Gastrocnemius medialis (tissue), 4 donors: ENCODE data around the gene ZXDC. TPM values are rescaled to one million over a fixed set of nuclear protein-coding genes. Genes with fewer than 3 reads are reported as not detected.

Experiments
- ATAC-seq, 2 donors: fragments of 150-250 bp; one replicate each; pipeline ENCODE4 v1.9.1; 2016
- DNase-seq, 2 donors: peaks; one replicate each; pipeline ENCODE4 v3.0.0-alpha.2; 2019
- H3K27ac ChIP-seq, 4 donors: fragments of 200-600 bp; sonication (generic); 1 replicate in 1 of 4; 2 replicates in 3 of 4; pipeline ENCODE4 v1.5.1; 2016 to 2018; ENCODE audit warnings: mild to moderate bottlenecking in 2 of 4, moderate library complexity in 1 of 4
- H3K27me3 ChIP-seq, 3 donors: fragments of 200-600 bp; sonication (generic) in 2 of 3; 1 replicate in 1 of 3; 2 replicates in 2 of 3; pipeline versions ENCODE4 v1.5.1 to v1.6.0; 2016 to 2019; ENCODE audit warnings: mild to moderate bottlenecking in 1 of 3, moderate library complexity in 1 of 3
- H3K36me3 ChIP-seq, 2 donors: fragments of 200-600 bp; sonication (generic) in 1 of 2; one replicate each; pipeline ENCODE4 v1.5.1; 2017 to 2018
- H3K4me1 ChIP-seq, 2 donors: fragments of 200-600 bp; sonication (generic) in 1 of 2; one replicate each; pipeline ENCODE4 v1.5.1; 2016 to 2017; ENCODE audit warnings: mild to moderate bottlenecking in 2 of 2
- H3K4me3 ChIP-seq, 4 donors: fragments of 200-600 bp; sonication (generic) in 3 of 4; 1 replicate in 1 of 4; 2 replicates in 3 of 4; pipeline ENCODE4 v1.5.1; 2016 to 2019; ENCODE audit warnings: mild to moderate bottlenecking in 2 of 4
- H3K9me3 ChIP-seq, 3 donors: fragments of 200-600 bp; sonication (generic) in 2 of 3; 1 replicate in 1 of 3; 2 replicates in 2 of 3; pipeline ENCODE4 v1.5.1; 2016 to 2019
- POLR2A ChIP-seq, 2 donors: fragments of 450-650 bp; IDR thresholded peaks; one replicate each; pipeline ENCODE4 v1.6.1; 2017; ENCODE audit warnings: antibody characterized with exemption in 2 of 2, mild to moderate bottlenecking in 2 of 2, moderate library complexity in 2 of 2
- in situ Hi-C, 4 donors: fragments of 200-750 bp; cut with MboI; loops; one replicate each; pipeline versions ENCODE4 v1.15.0 to v1.8.0; 2017; ENCODE audit warnings: low sequenced_read_pairs in 4 of 4
- intact Hi-C: fragments of 100-400 bp; cut with DNase I; formaldehyde crosslinking; loops from one replicate; pipeline ENCODE4 v1.15.1; 2023; ENCODE audit warnings: low total_unique reads
- total RNA-seq, 4 donors: library from RNA; depleted of rRNA; stranded (reverse); fragments of >200 nt; gene quantifications; one replicate each; pipeline versions ENCODE4 v1.1.0 to v1.2.3, GENCODE V29; 2016
- TF ChIP-seq, protein P1 (sequence below), 5 experiments: fragments of 450-650 bp in 3 of 5; fragments of 200-600 bp in 2 of 5; sonication (generic) in 2 of 5; IDR thresholded peaks in 4 of 5; conservative IDR thresholded peaks in 1 of 5; 1 replicate in 4 of 5; 2 replicates in 1 of 5; pipeline ENCODE4 v1.5.1; 2016 to 2019; ENCODE audit warnings: antibody characterized with exemption in 5 of 5, mild to moderate bottlenecking in 3 of 5, moderate library complexity in 3 of 5

ZXDC gene
- total RNA-seq, 4 donors from 2014 or later, result 40.9 to 54.2 (median 45.4) TPM

DNA sequence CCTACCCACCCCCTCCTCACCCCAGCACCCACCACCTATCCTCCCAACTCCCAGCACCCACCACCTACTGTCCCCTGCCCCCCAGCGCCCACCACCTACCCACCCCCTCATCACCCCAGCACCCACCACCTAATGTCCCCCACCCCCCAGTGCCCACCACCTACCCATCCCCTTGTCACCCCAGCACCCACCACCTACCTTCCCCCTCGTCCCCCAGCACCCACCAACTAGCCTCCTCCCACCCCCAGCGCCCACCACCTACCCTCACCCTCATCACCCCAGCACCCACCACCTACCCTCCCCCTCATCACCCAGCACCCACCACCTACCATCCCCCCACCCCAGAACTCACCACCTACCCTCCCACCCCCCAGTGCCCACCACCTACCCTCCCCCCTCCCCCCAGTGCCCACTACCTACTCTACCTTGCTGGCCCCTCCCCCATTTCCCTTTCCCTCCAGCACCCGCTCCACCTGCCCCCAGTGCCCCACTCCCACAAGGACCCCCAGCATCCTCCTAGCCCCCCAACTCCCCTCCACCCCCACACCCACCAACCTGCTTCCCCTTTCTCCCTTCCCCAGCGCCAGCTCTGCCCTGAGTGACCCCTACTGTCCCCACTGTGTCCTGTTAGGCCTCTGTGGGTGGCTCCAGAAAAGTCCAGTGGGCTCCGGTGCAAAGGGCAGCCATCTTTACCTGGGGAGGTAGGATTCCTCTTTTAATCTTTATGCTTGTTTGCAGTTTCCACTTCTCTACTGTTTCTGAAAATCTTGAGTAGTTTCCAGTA lies 40.7 kb upstream of the ZXDC start:
- Histone ChIP-seq H3K4me3 (no peak overlapping the region), H3K27me3 (no peaks in the 10 kb centered on the region), H3K27ac (no peak overlapping the region), H3K36me3 (no peaks in the 10 kb centered on the region), H3K9me3 (no peaks in the 10 kb centered on the region), H3K4me1 (peaks cover 0 to 6% of the 10 kb centered on the region in 2 donors)
- TF ChIP-seq, protein P1, sequence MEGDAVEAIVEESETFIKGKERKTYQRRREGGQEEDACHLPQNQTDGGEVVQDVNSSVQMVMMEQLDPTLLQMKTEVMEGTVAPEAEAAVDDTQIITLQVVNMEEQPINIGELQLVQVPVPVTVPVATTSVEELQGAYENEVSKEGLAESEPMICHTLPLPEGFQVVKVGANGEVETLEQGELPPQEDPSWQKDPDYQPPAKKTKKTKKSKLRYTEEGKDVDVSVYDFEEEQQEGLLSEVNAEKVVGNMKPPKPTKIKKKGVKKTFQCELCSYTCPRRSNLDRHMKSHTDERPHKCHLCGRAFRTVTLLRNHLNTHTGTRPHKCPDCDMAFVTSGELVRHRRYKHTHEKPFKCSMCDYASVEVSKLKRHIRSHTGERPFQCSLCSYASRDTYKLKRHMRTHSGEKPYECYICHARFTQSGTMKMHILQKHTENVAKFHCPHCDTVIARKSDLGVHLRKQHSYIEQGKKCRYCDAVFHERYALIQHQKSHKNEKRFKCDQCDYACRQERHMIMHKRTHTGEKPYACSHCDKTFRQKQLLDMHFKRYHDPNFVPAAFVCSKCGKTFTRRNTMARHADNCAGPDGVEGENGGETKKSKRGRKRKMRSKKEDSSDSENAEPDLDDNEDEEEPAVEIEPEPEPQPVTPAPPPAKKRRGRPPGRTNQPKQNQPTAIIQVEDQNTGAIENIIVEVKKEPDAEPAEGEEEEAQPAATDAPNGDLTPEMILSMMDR (IDR thresholded peaks at IDR 0.05 in 4 of 5, conservative IDR thresholded peaks at IDR 0.05 in 1 of 5), result no peak
- TF ChIP-seq POLR2A (IDR thresholded peaks at IDR 0.05), result no peak
- intact Hi-C loops, result no loop called here
- DNase-seq (no peak), ATAC-seq (no peak)
- in situ Hi-C loops, result no loop called here

DNA sequence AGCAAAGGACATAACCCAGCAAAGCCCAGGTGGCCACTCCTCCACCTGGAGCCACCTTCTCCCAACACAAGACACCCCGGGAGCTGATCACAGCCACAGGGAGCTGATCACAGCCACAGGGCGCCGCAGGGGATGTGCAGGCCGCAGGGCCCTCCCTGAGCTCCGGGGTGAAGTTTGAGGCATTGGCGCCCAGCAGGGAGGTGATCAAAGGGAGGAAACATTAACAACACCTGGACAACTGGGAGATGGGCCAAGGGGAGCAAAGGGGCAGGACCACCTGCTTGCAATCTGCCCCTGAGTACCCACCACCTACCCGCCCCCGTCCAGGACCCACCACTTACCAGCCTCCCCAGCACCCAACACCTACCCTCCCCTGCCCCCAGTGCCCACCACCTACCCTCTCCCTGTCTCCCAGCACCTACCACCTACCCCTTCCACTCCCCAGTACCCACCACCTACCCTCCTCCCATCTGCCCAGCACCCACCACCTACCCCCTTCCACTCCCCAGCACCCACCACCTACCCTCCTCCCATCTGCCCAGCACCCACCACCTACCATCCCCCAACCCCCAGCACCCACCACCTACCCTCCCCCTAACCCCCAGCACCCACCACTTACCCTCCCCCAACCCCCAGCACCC lies 39.5 kb upstream of the ZXDC start:
- Histone ChIP-seq H3K4me1 (peaks cover 0 to 6% of the 10 kb centered on the region in 2 donors), H3K27ac (no peak overlapping the region), H3K36me3 (no peaks in the 10 kb centered on the region), H3K4me3 (no peak overlapping the region), H3K27me3 (no peaks in the 10 kb centered on the region), H3K9me3 (no peaks in the 10 kb centered on the region)
- no peak for ATAC-seq
- intact Hi-C loops, result no loop called here
- TF ChIP-seq, protein P1 (IDR thresholded peaks at IDR 0.05 in 4 of 5, conservative IDR thresholded peaks at IDR 0.05 in 1 of 5), result no peak
- no peak for TF ChIP-seq POLR2A (IDR thresholded peaks at IDR 0.05)
- in situ Hi-C loops, result no loop called here
- no peak for DNase-seq

DNA sequence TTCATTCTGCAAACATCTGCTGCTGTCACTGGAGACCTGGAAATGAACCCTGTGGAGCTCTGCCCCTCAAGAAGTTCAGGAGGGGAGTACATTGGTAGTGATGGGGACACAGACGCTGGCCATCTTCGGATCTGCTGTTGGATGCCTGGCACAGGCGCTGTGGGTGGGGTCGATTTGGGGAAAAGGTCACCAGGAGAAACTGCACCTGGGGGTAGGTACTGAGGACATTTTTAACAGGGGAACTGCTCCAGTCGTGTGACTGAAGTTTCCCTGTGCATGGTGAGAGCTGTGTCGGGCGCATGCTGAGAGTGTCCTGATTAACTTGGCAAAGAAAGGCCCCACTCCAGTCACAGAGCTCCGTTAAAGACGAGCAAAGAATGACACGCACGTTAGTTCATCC lies 38.5 kb upstream of the ZXDC start:
- no peaks in the 10 kb centered on the region for H3K9me3 ChIP-seq
- no peaks in the 10 kb centered on the region for H3K27me3 ChIP-seq
- ATAC-seq (no peak), DNase-seq (no peak)
- TF ChIP-seq, protein P1 (IDR thresholded peaks at IDR 0.05 in 4 of 5, conservative IDR thresholded peaks at IDR 0.05 in 1 of 5), result no peak
- no peak for TF ChIP-seq POLR2A (IDR thresholded peaks at IDR 0.05)
- H3K36me3 ChIP-seq, result no peaks in the 10 kb centered on the region
- H3K4me1 ChIP-seq, result peaks cover 0 to 6% of the 10 kb centered on the region in 2 donors
- no peak overlapping the region for H3K27ac ChIP-seq
- intact Hi-C loops (no loop called here), in situ Hi-C loops (no loop called here)
- no peak overlapping the region for H3K4me3 ChIP-seq

DNA sequence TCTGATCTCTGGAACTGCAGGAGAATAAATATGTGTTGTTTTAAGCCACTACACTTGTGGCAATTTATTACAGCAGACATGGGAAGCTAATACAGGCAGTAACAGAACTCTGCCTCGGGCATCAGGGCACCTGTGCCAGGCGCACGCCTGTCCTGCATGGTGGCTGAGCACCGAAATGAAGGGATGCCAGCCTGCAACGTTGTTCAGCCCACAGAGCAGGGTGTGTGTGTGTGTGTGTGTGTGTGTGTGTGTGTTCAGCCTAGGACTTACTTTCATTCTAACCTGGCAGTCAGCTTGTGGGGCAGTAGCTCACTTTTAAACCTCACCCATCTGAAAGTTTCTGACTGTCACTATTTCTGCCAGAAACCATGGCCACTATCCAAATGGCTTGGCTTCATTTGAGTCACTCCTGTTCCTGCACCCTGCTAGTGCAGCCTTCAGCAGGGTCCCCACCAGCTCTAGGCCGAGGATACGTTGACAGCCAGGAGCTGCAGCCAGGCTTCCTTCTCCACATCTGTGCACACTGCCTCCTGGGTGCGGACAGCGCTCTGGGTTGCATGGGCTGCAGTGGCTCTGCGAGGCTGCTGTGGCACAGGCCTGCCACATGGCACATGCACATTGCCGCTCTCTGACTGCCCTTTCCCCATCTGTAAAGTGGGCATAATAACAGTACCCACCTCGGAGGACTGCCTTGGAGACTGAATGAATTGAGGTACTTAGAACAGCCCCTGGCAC lies 37.4 kb upstream of the ZXDC start:
- Histone ChIP-seq H3K36me3 (no peaks in the 10 kb centered on the region), H3K4me1 (peaks cover 0 to 6% of the 10 kb centered on the region in 2 donors), H3K9me3 (no peaks in the 10 kb centered on the region), H3K27me3 (no peaks in the 10 kb centered on the region), H3K27ac (no peak overlapping the region), H3K4me3 (no peak overlapping the region)
- TF ChIP-seq, protein P1 (IDR thresholded peaks at IDR 0.05 in 4 of 5, conservative IDR thresholded peaks at IDR 0.05 in 1 of 5), result no peak
- TF ChIP-seq POLR2A (IDR thresholded peaks at IDR 0.05), result no peak
- ATAC-seq (no peak), DNase-seq (no peak)
- intact Hi-C loops (no loop called here), in situ Hi-C loops (no loop called here)
